Ascending aorta (tissue), 2 donors: ENCODE results near the gene OSBPL10. TPM values are rescaled to one million over a fixed set of nuclear protein-coding genes. Genes with fewer than 3 reads are reported as not detected.

Source experiments
- DNase-seq, 2 donors: peaks; one replicate each; pipeline ENCODE4 v3.0.0-alpha.2; 2019; ENCODE audit warnings: low spot score in 2 of 2
- H3K27ac ChIP-seq, 2 donors: fragments of 200-600 bp; sonication (generic); one replicate each; pipeline ENCODE4 v1.5.1; 2016 to 2017; ENCODE audit warnings: mild to moderate bottlenecking in 1 of 2
- H3K27me3 ChIP-seq: fragments of 200-600 bp; sonication (generic); one replicate; pipeline ENCODE4 v1.5.1; 2017
- H3K36me3 ChIP-seq, 2 donors: fragments of 200-600 bp; sonication (generic); one replicate each; pipeline ENCODE4 v1.5.1; 2016
- H3K4me1 ChIP-seq, 2 donors: fragments of 200-600 bp; sonication (generic); one replicate each; pipeline ENCODE4 v1.5.1; 2016 to 2017; ENCODE audit warnings: mild to moderate bottlenecking in 1 of 2
- H3K4me3 ChIP-seq, 2 donors: fragments of 200-600 bp; sonication (generic); one replicate each; pipeline ENCODE4 v1.5.1; 2016 to 2017; ENCODE audit warnings: mild to moderate bottlenecking in 1 of 2
- H3K9me3 ChIP-seq, 2 donors: fragments of 200-600 bp; sonication (generic); one replicate each; pipeline ENCODE4 v1.5.1; 2016
- intact Hi-C: fragments of 100-400 bp; cut with DNase I; formaldehyde crosslinking; loops from one replicate; pipeline ENCODE4 v1.15.1; 2023
- total RNA-seq: library from RNA; depleted of rRNA; stranded (reverse); fragments of >200 nt; gene quantifications from one replicate; pipeline ENCODE4 v1.1.0, GENCODE V29; 2016
- TF ChIP-seq, protein P1 (sequence below), 3 experiments: fragments of 200-600 bp in 2 of 3; fragments of 450-650 bp in 1 of 3; sonication (generic) in 2 of 3; IDR thresholded peaks; one replicate each; pipeline ENCODE4 v1.5.1; 2016 to 2019; ENCODE audit warnings: antibody characterized with exemption in 3 of 3, mild to moderate bottlenecking in 1 of 3, moderate library complexity in 1 of 3

OSBPL10 gene
- total RNA-seq, 1 donor from 2014 or later: 169 TPM

DNA sequence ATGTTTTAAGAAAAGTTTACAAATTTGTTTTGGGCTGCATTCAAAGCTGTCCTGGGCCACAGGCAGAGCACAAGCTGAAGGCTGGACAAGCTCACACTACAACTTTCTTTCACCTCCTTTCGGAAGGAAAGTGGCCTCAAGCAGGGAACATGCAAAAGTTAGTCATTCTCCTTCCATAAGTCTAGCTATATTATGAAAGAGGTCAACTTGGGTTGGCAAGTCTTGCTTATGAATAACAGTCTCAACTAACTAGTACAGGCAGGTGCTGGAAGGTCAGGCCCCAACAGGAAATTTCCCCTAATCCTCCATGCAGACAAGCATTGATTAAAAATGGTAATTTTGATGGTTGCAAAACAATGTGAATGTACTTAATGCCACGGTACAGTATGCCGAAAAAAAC, 69.4 kb downstream of the OSBPL10 start:
- intact Hi-C loops: no loop called here
- H3K4me3 ChIP-seq: no peak overlapping the region

DNA sequence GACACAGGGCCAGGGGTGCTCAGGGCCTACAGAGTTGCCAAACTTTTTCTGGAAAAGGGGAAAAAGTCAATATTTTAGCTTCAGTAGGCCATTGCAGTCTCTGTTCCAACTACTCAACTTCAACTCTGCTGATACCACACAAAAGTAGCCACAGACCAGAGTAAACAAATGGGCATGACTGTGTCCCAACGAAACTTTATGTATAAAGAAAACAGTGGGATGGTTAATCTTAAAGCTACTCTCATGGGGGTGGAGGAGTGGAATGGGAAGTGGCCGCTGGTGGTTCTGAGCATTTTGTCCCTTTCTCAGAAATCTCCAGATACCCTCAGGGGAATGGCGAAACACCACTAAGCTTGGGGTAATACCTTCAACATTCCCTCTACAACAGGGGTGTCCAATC, 69.9 kb downstream of the OSBPL10 start:
- no peak for DNase-seq
- Histone ChIP-seq H3K9me3 (no peaks in the 10 kb centered on the region), H3K27me3 (no peaks in the 10 kb centered on the region), H3K36me3 (no peaks in the 10 kb centered on the region), H3K27ac (no peak overlapping the region), H3K4me3 (no peak overlapping the region), H3K4me1 (peaks cover 0 to 4% of the 10 kb centered on the region in 2 donors)
- TF ChIP-seq, protein P1, sequence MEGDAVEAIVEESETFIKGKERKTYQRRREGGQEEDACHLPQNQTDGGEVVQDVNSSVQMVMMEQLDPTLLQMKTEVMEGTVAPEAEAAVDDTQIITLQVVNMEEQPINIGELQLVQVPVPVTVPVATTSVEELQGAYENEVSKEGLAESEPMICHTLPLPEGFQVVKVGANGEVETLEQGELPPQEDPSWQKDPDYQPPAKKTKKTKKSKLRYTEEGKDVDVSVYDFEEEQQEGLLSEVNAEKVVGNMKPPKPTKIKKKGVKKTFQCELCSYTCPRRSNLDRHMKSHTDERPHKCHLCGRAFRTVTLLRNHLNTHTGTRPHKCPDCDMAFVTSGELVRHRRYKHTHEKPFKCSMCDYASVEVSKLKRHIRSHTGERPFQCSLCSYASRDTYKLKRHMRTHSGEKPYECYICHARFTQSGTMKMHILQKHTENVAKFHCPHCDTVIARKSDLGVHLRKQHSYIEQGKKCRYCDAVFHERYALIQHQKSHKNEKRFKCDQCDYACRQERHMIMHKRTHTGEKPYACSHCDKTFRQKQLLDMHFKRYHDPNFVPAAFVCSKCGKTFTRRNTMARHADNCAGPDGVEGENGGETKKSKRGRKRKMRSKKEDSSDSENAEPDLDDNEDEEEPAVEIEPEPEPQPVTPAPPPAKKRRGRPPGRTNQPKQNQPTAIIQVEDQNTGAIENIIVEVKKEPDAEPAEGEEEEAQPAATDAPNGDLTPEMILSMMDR (IDR thresholded peaks at IDR 0.05): no peak
- intact Hi-C loops: no loop called here

More for the DNA sequence above, 69.4 kb downstream of the OSBPL10 start:
- no peak for DNase-seq
- Histone ChIP-seq H3K9me3 (no peaks in the 10 kb centered on the region), H3K4me1 (no peaks in the 10 kb centered on the region), H3K27ac (no peak overlapping the region), H3K36me3 (no peaks in the 10 kb centered on the region), H3K27me3 (no peaks in the 10 kb centered on the region)
- TF ChIP-seq, protein P1 (IDR thresholded peaks at IDR 0.05): no peak

DNA sequence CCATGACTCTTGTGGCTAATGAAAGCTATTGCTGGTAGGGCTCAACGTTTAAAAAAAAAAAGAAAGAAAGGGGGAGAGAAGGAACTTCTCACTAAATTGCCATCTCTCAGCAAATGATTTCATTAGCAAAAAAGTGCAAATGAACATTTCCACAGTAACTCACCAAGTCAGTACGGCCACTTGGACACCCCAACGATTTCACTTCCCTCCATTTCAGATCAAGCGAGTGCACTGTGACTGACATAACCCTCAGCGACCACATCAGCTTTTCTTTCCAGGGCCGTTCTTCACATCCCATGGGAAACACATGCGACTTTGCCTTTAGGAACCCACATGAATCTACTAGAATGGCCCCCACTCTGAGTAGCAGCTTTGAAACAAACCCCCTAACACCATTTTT, 71.6 kb downstream of the OSBPL10 start:
- intact Hi-C loops: no loop called here
- Histone ChIP-seq H3K36me3 (no peaks in the 10 kb centered on the region), H3K4me1 (peaks cover 2 to 12% of the 10 kb centered on the region in 2 donors), H3K27me3 (no peaks in the 10 kb centered on the region), H3K27ac (no peak overlapping the region), H3K4me3 (no peak overlapping the region), H3K9me3 (no peaks in the 10 kb centered on the region)
- TF ChIP-seq, protein P1 (IDR thresholded peaks at IDR 0.05): no peak
- no peak for DNase-seq

DNA sequence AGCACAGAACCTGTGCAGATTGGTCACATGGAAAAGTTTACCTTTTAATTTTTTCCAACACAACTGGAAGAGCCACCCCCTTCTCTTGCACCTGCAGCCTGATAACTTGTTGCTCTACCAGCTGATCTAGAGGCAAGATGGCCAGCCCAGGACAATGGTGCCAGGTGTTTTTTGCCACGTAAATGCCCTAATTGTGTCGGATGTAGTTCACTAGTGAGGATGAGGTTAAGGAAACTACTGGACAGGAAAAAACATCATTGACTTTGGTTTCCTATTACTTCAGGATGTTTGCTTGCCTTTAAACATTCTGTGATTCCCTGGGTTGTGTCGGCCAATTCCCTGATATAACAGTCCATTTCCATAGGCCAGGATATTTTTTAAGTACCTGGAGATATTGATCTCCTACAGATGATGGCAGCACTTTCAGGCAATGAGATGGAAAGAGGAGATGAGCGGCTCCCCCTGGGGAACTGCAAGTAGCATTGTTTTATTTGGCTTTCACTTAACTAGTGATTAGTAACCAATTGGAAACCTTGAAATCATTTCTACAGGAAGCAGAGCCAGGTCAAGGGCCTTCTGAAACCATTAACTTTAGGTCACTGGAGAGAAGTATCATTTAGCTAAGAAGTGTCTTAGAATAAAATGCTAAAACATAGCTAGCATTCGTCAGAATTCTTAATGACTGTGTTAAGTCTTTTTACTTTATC, 72.5 kb downstream of the OSBPL10 start:
- no peak overlapping the region for H3K4me3 ChIP-seq
- TF ChIP-seq, protein P1 (IDR thresholded peaks at IDR 0.05): no peak
- H3K27me3 ChIP-seq: no peaks in the 10 kb centered on the region
- H3K9me3 ChIP-seq: no peaks in the 10 kb centered on the region
- intact Hi-C loops: no loop called here
- peaks cover 2 to 12% of the 10 kb centered on the region in 2 donors for H3K4me1 ChIP-seq
- DNase-seq: no peak
- no peaks in the 10 kb centered on the region for H3K36me3 ChIP-seq
- H3K27ac ChIP-seq: no peak overlapping the region

DNA sequence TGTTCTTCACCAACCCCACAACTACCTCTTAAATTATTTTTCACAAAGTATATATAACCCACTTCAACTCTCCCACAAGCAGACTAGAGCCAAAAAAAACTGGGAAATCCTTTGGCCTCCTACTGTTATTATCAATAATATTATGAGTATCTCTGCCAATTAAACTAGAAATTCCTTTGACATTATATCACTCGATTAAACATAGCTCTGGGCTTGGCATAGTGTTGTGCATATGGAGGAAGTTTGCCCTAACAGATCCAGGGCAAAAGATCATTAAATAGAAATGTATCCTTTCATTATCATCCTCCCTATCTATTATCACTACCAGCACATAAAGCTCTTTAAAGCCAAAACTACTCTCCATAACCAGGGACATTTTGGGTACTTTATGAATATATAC, 74.9 kb downstream of the OSBPL10 start:
- no peaks in the 10 kb centered on the region for H3K9me3 ChIP-seq
- TF ChIP-seq, protein P1 (IDR thresholded peaks at IDR 0.05): no peak
- H3K4me3 ChIP-seq: no peak overlapping the region
- H3K27ac ChIP-seq: no peak overlapping the region
- intact Hi-C loops: no loop called here
- DNase-seq: no peak
- H3K27me3 ChIP-seq: no peaks in the 10 kb centered on the region
- peaks cover 2 to 12% of the 10 kb centered on the region in 2 donors for H3K4me1 ChIP-seq
- H3K36me3 ChIP-seq: no peaks in the 10 kb centered on the region
